ENCODE results near the gene TNS1. TPM values are rescaled to one million over a fixed set of nuclear protein-coding genes. Genes with fewer than 3 reads are reported as not detected.
A peak's percentile ranks its signal among the peaks of the same experiment; 100 is the strongest.

The TNS1 gene
- total RNA-seq, 6 experiments from 2014 or later: 113 to 139 (median 126) TPM

DNA sequence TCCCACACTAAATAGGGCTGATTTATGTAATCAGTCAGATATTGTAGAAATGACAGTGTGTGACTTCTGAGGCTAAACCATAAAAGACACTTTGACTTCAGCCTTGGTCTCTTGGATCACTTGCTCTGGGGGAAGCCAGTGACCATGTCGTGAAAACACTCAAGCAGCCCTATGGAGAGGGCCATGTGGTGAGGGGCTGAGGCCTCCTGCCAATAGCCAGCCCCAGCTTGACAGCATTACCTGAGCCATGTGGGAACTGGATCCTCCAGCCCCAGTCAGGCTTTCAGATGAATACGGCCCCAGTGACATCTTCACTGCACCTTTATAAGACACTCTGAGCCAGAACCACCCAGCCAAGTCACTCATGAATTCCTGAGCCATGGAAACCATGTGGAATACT, 20.8 kb downstream of the TNS1 start:
- Mint-ChIP-seq H3K9me3 (no peaks in the 10 kb centered on the region), H3K4me3 (no peak overlapping the region), H3K27ac (no peak overlapping the region), H3K4me1 (ENCODE audit: low read depth) (peaks cover 24% of the 10 kb centered on the region), H3K27me3 (ENCODE audit: insufficient read depth) (no peaks in the 10 kb centered on the region; the same call in 1 of the 2 replicates), H3K36me3 (ENCODE audit: low read depth) (peaks cover 23% of the 10 kb centered on the region)
- DNase-seq: no peak
- TF ChIP-seq CTCF (IDR thresholded peaks at IDR 0.05): no peak

DNA sequence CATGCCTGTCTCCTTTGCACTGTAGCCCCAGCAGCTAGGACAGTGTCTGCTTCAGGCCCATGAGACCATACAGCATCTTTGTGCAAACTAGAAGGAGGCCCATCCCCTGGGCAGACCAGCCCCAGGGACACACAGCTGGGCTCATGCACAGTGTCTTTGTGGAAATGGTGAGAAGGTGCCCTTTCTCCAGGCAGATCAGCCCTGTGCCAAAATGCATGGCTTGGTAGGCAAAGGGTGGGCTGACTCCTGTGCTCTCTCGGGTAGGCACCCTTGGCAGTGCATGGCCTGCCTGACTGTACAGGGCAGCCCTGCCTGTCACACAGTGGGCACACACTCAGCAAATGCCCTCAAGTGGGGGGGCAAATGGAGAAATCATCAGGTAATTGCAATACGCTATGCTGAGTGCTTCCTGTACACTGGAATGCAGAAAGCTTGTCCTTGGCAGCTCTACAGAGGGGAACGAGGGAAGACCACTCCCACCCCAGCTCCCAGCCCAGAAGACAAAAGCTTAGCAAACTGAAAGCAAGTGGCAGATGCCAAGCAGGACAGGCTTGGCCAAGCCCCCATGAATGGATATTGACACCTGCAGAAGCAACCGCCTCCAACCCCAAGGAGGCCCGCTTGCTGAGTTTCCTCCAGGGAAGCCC, 21.6 kb downstream of the TNS1 start:
- no peak for TF ChIP-seq CTCF (IDR thresholded peaks at IDR 0.05)
- H3K27ac Mint-ChIP-seq: peak overlapping the region; percentile 74
- no peak overlapping the region for H3K4me3 Mint-ChIP-seq
- DNase-seq: no peak
- H3K4me1 Mint-ChIP-seq (ENCODE audit: low read depth): peaks cover 24% of the 10 kb centered on the region
- no peaks in the 10 kb centered on the region for H3K9me3 Mint-ChIP-seq
- no peaks in the 10 kb centered on the region; the same call in 1 of the 2 replicates for H3K27me3 Mint-ChIP-seq (ENCODE audit: insufficient read depth)
- peaks cover 18% of the 10 kb centered on the region for H3K36me3 Mint-ChIP-seq (ENCODE audit: low read depth)

GRCh38 chr2:217980591-217980990, 22.2 kb downstream of the TNS1 start:
- peak overlapping the region; percentile 74 for H3K27ac Mint-ChIP-seq
- H3K4me3 Mint-ChIP-seq: no peak overlapping the region
- DNase-seq: no peak
- H3K9me3 Mint-ChIP-seq: no peaks in the 10 kb centered on the region
- TF ChIP-seq CTCF (IDR thresholded peaks at IDR 0.05): no peak
- peaks cover 24% of the 10 kb centered on the region for H3K4me1 Mint-ChIP-seq (ENCODE audit: low read depth)
- peaks cover 18% of the 10 kb centered on the region for H3K36me3 Mint-ChIP-seq (ENCODE audit: low read depth)
- no peaks in the 10 kb centered on the region; the same call in 1 of the 2 replicates for H3K27me3 Mint-ChIP-seq (ENCODE audit: insufficient read depth)

DNA sequence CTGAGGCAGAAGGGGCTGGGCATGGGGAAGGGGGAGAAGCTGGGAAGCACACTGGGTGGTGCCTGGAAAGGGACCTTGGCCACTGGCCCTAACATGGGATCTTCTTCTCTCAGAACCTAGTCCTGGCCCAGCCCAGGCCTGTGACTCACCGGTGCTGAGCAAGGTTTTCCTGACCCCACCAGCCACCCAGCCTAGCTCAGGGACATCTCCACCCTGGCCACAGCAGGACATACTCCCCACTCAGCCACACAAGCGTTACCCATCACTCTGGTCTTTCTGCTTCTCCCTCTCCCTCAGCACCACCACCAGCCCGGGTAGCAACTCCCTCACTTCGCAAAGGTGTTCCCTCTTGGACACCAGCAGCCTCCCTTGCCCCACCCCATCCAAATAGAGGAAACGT, 22.8 kb downstream of the TNS1 start:
- Mint-ChIP-seq H3K4me3 (no peak overlapping the region), H3K27ac (peak overlapping the region; percentile 74), H3K4me1 (ENCODE audit: low read depth) (peaks cover 24% of the 10 kb centered on the region), H3K9me3 (no peaks in the 10 kb centered on the region), H3K27me3 (ENCODE audit: insufficient read depth) (no peaks in the 10 kb centered on the region; the same call in 1 of the 2 replicates), H3K36me3 (ENCODE audit: low read depth) (peaks cover 18% of the 10 kb centered on the region)
- peak; percentile 29 for DNase-seq
- TF ChIP-seq CTCF (IDR thresholded peaks at IDR 0.05): no peak

GRCh38 chr2:217979151-217979811, 23.5 kb downstream of the TNS1 start:
- H3K27ac Mint-ChIP-seq: peak overlapping the region; percentile 76
- DNase-seq: peak; percentile 43
- peak overlapping the region; percentile 25 for H3K4me3 Mint-ChIP-seq
- no peaks in the 10 kb centered on the region; the same call in 1 of the 2 replicates for H3K27me3 Mint-ChIP-seq (ENCODE audit: insufficient read depth)
- H3K4me1 Mint-ChIP-seq (ENCODE audit: low read depth): peaks cover 24% of the 10 kb centered on the region
- peaks cover 18% of the 10 kb centered on the region for H3K36me3 Mint-ChIP-seq (ENCODE audit: low read depth)
- no peaks in the 10 kb centered on the region for H3K9me3 Mint-ChIP-seq
- no peak for TF ChIP-seq CTCF (IDR thresholded peaks at IDR 0.05)

Measured in HFFc6 (cell line).